GM21723 (cell line): Measurements from ENCODE around the gene SDHB.
"Not testable (repeated sequence)": the region's sequence is repeated elsewhere in the genome, so short reads cannot be mapped to it uniquely, and the experiment has no call there.

Experiments used
- ATAC-seq: cut with Tn5 transposase; IDR thresholded peaks from one replicate; pipeline ENCODE4 v1.9.1; 2021; ENCODE audit warnings: mild to moderate bottlenecking, moderate library complexity; ENCODE audit not compliant: unreplicated experiment

Gene SDHB

DNA sequence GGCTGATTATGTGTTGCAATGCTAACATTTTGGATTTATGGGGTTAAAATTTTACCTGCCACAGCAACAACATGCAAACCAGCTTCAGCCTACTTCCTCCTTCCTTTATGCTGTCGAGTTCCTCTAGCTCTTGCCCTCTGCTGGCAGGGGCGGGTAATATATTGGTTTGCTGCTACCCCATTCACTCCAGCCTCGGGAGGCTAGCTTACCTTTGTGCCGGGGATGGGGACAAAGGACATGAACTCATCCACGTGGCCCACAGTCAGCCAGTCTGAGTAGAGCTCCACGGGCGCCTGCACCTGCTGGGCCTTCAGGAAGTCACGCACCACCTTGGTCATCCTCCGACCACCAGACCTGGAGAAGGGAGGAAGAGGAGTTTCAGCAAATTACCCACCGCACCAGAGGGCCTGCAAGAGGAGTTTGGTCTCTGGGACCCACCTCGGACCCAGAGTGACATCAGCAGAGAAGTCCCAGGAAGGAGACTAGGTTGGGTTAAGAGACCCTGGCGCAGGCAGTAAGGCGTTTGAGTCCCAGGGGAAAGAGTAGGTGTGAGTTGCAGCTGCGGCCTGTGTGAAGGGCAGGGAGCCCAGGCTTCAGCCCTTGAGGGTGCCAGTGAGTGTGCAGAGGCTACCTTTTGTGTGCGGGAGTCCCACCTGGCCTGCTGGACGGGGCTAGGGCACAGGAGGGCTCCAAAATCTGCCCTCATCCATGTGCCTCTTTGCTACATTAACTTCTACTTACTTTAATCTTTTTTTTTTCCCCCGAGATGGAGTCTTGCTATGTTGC is 21.8 kb upstream of the SDHB start:
- no peak for ATAC-seq

DNA sequence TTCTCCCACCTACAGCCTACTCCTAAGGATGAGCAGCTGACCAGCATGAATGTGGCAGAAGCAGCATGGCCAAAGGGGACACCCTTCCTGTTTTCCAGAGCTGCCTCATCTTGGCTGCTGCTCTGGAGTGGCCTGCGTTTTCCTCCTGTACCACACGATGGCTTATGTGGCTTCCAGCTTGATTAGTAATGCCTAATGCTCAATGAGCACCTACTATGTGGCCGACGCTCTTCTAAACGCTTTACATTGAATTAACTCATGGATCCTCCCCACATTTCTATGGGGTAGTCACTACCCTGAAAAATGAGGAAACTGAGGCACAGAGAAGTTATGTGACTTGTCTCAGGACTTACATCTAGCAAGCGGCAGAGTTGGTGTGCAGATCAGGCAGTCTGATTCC is 18.0 kb upstream of the SDHB start:
- no peak for ATAC-seq

DNA sequence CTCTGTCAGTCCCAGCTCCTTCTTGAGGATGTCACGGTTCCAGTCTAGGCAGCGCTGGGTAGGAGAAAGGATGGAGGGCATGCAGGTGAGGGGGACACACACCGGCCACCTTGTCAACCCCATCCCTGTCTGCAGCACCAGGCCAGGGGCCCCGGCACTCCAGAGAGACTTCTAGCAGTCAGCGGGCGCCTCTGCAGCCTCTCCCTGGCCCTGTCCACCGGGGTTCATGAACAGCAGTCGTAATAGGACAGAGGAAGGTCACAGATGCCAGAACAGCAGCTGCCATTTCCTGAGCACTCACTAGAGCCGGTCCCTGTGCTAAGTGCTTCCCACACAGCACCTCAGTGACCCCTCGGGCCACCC is 16.3 kb upstream of the SDHB start:
- no peak for ATAC-seq

DNA sequence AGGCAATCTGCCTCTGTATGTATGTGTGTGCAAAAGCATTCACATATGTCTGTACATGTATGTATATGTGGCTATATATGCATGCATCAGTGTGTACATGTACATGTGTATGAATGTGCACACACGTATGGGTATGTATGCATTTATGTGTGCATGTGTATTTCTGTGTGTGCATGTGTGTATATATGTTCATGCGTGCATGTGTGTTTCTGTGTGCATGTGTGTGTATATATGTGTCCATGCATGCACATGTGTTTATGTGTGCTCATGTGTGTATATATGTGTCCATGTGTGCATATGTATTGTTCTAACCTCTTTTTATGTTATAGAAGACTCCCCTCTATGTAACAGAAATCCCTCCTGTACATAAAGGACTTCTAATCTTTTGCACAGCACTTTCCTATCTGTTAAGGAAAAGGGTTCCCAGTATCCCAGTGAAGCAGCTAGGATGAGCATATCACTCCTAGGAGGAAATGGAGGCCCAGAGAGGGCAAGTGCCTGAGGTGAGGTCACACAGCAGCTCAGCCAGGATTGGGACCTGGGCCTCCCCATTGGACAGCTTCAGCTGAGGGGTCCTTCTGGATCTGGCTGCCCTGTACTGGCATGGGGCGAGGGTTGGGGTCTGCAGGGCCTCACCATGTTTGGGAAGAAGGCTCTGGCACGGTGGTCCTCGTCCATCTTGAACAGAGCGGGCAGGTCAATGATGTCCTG is 15.8 kb upstream of the SDHB start:
- no peak for ATAC-seq

DNA sequence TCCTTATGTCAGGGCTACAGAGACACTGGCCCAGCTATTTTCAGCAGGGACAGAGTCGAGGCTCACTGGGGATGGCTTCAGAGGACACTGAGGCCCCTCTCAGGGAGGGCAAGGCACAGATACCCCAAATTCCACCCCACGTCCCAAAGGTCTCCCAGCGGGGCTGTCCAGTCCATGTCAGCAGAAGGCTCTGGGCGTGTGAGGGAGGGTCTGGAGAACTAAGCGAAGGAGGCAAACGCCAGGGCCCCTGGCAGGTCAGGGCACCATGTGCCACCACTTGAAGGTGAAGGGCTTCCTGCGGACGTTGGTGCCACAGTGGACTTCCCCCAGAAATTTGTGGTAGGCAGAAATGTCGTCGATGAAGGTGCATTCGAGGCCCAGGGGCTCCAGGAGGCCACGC is 15.0 kb upstream of the SDHB start:
- no peak for ATAC-seq

DNA sequence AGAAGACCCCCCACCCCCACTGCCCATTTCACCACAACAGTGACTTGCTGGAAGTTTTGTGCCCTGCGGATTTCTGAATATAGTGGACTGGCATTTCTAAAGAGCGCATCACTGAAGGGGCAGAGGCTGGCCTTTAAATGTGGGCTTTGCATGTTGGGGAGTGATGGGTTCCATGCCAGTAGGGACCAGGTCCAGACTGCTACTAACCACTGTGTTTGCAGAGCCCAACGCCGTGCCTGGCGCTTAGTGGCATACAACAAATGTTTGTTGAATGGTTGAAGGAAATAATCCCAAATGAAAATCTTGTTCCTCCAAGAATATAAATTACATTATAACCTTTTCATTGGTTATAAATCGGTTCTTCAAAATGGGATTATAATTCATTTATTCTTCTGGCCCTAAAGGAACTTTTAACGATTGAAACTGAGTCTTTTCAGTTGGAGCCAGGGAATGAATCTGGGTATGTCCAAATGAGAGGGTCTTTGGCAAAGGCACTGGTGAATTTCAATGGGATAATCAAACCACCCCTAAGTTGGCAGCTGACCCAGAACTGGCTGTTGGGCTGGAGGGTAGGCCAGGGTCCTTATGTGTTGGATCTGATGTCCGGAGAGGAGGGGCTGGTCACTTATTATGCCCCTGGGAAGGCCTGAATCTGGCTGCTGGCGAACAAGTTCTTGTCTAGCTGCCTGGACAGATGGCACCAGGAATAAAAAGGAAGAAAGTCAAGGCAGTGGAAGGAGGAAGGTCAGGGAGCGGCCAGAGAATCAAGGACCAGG is 13.8 kb upstream of the SDHB start:
- no peak for ATAC-seq

DNA sequence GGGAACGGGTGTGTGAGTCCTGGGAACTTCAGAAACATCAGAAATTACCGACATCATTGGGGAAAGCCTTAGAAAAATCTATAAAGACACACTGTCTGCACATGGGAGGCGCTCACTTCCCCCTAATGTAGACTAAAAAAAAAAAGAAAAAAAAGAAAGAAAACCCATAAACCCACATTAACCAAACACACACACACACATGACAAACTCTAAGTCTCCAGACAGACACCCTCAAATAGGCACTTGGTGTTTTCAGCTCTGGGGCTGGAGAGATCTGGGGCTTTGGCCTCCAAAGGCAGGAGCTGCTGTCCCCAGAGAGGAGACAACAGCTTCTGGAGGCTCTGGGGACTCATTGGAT is 13.2 kb upstream of the SDHB start:
- no peak for ATAC-seq

DNA sequence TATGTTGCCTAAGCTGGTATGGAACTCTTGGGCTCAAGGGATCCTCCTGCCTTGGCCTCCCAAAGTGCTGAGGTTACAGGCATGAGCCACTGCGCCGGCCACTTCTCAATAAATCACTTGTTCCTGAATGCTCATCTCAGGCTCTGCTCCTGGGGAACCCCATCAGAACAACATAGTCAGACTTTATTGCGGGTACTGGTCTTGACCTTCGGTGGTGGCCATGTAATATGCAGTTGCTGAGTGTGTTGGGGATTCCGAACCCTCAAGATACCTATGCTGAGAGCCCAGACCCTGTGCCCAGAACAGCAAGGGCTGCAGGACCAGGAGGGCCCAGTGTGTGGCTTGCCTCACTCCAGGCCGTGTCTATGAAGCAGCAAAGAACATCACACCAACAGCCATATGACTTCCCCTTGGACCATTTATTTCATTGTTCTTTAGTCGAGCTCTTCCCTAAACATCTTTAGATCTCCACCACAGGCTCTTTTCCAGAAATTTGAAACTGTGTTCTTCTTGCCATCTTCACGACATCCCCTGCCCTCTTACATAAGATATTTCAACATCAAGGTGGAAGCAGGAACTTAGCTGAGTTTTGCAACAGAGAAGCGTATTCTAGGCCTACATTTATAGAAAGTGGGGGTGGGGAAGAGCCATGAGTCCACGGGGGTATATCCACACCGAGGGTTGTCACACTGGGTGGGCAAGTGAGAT is 12.7 kb upstream of the SDHB start:
- no peak for ATAC-seq

DNA sequence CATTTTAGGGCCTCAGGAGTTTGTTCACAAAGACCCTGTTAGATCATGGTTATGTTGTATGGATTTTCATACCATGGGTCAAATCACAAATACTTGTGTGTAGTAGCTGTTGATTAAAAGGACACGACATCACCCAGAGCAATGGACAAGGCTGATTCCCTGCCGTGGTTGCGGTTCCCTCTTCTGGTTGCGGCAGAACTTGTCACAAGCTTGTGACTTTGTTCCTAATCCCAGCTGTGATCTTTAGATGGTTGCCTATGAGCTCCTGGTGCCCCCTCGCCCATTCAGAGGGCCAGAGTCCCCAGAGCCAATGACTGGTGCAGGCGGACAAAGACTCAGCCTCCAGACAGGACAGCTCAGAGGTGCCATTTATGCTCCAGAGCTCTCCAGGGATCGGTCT is 11.8 kb upstream of the SDHB start:
- no peak for ATAC-seq

DNA sequence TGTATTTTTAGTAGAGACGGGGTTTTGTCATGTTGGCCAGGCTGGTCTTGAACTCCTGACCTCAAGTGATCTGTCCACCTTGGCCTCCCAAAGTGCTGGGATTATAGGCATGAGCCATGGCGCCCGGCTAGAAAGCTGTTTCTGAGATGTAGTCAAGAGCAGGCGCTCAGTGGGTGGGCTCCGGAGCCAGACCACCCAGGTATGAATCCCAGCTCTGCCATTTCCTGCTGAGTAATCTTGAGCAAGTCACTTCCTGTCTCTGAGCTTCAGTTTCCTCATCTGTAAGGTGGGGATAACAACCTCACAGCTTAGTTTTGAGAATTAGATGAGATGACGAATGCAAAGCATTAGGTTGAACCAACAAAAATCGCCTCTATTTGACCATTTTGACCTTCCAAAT is 8.9 kb upstream of the SDHB start:
- not testable (repeated sequence) for ATAC-seq

DNA sequence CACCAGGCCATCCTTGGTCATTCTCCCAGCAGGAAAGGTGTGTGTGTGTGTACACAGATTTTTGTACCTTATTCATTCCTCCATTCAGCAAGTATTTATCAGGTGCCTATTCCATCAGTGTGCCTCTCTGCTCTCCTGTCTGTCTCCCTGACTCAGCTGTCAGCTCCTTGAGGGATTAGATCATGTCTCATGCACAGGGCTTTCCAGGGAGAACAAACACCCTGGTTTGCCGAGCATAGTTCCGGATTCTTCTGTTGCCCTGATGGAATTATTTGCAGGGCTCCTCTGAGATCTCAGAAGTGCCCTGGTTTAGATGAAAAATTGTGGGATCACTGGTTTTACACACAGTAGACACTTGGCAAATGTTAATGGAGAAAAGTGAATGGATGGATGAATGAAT is 8.1 kb upstream of the SDHB start:
- ATAC-seq = no peak

DNA sequence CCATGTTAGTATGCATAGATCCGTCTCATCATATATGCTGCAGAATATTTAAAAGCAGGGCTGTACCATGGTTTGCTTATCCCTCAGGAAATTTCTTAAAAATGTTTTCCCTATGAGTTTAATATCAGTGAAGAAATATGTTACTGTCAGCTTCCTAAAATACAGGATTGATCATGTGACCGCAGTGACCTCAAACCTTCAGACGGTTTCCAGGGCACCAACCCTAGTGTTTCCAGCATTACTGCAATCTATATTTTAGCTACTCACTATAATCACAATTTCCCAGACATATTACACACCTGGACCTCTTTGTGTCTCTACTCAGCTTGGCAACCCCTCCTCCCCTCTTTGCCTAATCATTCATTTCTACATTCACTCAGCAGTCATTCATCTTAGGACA is 7.7 kb upstream of the SDHB start:
- ATAC-seq = no peak

DNA sequence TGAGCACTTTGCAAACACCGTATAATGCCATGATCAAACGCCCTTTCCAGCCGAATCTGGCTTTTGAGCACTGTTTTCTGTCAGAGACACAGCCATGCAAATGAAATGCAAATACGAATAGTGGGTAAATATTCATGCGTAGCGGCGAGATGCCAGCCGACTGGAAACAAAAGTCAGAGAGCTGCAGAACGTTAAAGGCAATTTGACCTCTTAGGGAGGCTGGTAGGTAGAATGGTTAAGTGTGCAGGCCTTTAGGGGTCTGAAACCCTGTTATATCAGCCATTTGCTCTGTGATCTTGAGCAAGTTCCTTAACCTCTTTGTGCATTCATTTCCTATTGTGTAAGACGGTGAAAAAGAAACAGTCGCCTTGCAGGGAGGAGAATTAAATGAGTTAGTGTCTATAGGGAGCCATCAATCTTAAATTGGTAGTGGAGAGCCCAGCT is 6.5 kb upstream of the SDHB start:
- ATAC-seq = no peak

DNA sequence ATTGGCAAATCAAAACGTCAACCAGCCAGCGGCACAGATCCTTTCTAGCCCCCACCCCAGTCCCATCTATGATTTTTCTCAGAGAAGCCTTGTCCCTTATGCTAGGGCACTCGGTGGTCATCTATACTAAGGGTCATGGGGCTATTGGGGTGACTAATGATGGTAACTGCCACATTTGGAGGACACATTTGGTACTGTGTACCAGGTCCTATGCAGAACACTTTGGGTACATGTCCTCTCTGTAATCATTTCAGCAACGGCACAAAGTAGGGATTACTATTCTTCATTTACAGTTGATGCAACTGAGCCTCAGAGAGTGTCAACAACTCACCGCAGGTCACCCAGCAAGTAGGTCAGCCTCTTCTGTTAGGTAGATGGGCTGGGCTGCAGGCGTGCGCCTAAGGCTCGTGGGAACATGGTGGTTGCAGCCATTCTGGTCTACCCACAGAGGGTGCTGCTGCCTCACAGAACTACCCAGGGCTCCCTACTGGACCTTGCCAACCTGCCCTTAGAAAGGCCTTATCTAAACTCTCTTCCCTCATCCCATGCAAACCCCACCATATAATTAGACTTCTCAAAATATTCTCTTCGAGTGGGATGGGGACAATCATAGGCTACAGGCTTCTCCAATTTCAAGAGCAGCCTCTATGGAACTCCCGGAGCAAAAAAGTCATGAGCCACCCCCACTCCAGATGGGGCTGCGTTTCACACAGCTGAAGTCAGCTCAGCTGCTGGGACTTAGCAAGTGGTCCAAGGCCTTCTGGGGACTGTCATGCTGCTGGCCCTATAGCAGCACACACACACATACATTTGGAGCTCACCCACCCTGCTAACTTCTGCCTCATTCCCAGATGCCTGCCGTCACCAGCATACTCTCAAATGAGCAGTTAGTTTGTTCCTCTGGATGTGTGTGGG is 5.8 kb upstream of the SDHB start:
- ATAC-seq = no peak

DNA sequence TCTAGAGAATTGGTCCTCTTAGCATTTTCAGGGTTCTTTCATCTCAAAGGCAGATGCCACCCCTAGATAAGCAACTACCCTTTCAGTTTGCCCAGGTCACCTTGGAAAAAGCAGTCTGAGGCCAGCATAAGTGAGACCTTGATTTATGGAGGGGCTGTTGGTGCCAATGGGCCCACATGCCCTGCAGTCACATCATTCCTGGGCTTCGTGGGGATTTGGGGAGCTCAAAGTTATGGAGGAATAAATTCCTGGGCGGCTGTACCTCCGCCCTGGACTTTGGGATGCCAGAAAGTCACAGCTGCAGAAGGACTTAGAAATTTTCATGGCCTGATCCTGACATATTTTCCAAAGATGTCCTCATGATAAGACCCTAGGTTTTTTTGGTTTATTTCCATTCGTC is 2.7 kb upstream of the SDHB start:
- no peak for ATAC-seq

DNA sequence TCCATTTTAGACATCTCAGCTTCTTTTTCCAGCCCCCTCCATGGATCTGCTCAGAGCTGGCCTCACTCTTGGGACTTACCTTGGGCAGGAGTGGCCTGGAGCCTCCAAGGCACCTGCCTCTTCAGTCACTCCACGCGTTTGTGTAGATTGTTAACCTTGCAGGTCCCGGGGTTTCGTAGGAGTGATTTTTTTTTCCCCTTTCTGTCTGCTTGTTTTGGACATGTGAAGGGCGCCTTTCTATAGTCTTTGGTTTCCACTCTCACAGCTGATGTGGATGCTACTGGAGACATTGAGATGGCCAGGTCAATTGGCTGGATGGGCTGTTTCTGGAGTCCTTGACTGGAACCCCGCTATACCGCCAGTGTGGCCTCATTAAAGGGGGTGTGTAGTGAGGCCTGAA is 2.0 kb upstream of the SDHB start:
- ATAC-seq = no peak

DNA sequence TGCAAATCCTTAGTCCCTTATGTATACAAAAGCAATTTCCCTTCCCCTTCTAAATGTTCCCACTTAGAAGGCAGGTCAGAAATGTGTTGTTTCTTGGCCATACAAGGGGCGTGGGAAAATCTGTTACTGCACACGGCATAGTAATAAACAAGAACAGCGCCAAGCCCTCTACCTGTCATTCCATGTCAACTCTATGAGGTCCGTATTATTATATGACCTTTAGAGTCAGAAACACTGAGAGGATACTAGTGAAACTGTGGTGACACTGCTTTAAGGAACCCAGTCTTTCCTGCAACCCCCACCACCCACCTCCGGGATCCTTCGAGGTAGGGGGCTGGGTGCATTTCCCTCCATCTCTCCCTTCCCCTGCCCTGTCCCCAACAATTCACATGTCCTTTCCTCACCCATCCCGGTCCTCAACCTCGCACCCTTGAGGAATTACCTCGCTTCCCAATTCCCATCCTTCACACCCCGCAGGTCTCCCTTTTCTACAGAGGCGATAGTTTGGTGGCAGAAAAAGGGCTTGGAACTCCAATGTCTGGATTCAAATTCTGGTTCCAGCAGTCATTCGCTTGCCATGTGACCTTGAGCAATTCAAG is 647 bp downstream of the SDHB start:
- no peak for ATAC-seq

DNA sequence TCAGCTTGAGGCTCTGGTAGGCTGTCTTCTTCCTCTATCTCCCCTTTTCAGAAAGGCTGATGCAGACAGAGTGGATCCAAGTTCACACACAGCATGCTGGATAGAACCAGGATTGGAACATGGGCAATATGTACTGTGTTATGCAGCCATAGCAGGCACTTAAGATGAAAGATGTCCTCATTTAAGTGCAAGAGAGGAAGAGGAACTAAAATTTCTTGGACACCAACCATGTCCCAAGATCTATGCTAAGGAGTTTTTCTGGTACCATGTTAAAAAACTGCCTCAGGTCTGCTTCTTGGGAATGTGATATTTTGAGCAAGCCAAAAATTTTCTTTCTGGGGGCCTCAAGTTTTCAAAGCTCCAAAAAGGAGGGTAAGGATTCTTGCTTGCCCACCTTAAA is 1.2 kb downstream of the SDHB start:
- ATAC-seq = no peak

DNA sequence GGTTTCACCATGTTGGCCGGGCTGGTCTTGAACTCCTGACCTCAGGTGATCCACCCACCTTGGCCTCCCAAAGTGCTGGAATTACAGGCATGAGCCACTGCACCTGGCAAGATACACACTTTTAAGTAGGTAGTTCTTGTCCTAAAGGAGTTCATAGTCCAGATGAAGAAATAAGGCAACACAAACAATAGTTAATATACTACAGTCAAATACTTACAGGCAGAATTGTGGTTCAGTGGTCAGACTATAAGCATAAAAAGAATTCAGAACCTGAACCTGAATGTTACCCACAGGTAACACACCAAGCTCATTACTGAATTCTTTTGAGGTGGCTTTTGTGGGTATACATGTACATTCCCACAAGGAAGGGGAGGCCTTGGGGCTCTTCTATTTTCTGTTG is 1.8 kb downstream of the SDHB start:
- no peak for ATAC-seq

DNA sequence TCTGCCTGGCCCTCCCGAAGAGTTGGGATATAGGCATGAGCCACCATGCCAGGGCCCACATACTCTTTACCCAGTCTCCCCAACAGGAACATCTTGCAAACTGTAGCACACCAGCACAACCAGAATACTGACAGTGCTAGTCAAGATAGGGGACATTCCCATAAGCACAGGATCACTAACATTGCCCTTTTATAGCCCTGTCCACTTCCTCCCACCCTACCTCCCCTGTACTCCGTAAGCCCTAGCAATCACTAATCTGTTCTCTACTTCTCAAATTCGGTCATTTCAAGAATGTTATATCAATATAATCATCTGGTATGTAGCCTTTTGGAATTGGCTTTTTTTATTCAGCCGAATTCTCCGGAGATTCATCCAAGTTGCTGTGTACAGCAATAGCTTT is 5.9 kb downstream of the SDHB start:
- no peak for ATAC-seq
